Astrocyte (in vitro differentiated cells and primary cell): ENCODE data around the gene GPR15.

Experiments
- CTCF ChIP-seq: IDR thresholded peaks from 2 replicates; pipeline ENCODE4 v1.5.1; 2011; ENCODE audit warnings: low read depth, mild to moderate bottlenecking, inconsistent platforms, low read length, moderate library complexity; ENCODE audit not compliant: insufficient read depth
- EZH2 ChIP-seq: IDR thresholded peaks from 2 replicates; pipeline ENCODE4 v1.6.1; 2012; ENCODE audit warnings: mild to moderate bottlenecking, low read length, inconsistent platforms; ENCODE audit not compliant: insufficient read depth

- TF ChIP-seq CTCF, result no peak
- no peak for TF ChIP-seq EZH2
These were observed 478 bp downstream of the GPR15 start for GRCh38 chr3:98532275-98532637.
